Smooth muscle cell (in vitro differentiated cells): Measurements from ENCODE around the gene CLCNKB. TPM values are rescaled to one million over a fixed set of nuclear protein-coding genes. Genes with fewer than 3 reads are reported as not detected.
"Not testable (repeated sequence)": the region's sequence is repeated elsewhere in the genome, so short reads cannot be mapped to it uniquely, and the experiment has no call there.

Source experiments
- DNase-seq: peaks from one replicate; lab custom pipeline; 2025; ENCODE audit not compliant: unreplicated experiment; lab: John Stamatoyannopoulos, UW
- H2AFZ ChIP-seq: fragments of 200-600 bp; sonication (generic); 2 replicates; pipeline ENCODE4 v1.6.0; 2016; ENCODE audit warnings: antibody characterized with exemption, low read depth, mild to moderate bottlenecking
- H3F3A ChIP-seq: fragments of 200-600 bp; sonication (generic); 2 replicates; pipeline ENCODE4 v1.6.0; 2017; ENCODE audit warnings: antibody characterized with exemption, low read depth
- H3K27ac ChIP-seq: fragments of 200-600 bp; sonication (generic); 2 replicates; pipeline ENCODE4 v1.5.1; 2016; ENCODE audit warnings: low read depth, mild to moderate bottlenecking
- H3K27me3 ChIP-seq: fragments of 200-600 bp; sonication (generic); 2 replicates; pipeline ENCODE4 v1.6.1; 2016; ENCODE audit warnings: low read depth, mild to moderate bottlenecking
- H3K36me3 ChIP-seq: fragments of 200-600 bp; sonication (generic); 2 replicates; pipeline ENCODE4 v1.5.1; 2016; ENCODE audit warnings: low read depth
- H3K4me1 ChIP-seq: fragments of 200-600 bp; sonication (generic); 2 replicates; pipeline ENCODE4 v1.5.1; 2016; ENCODE audit warnings: low read depth
- H3K4me2 ChIP-seq: fragments of 200-600 bp; sonication (generic); 2 replicates; pipeline ENCODE4 v1.6.0; 2016; ENCODE audit warnings: mild to moderate bottlenecking
- H3K4me3 ChIP-seq: fragments of 200-600 bp; sonication (generic); 2 replicates; pipeline ENCODE4 v1.5.1; 2016; ENCODE audit warnings: mild to moderate bottlenecking
- H3K79me2 ChIP-seq: fragments of 200-600 bp; sonication (generic); 2 replicates; pipeline ENCODE4 v1.6.0; 2016; ENCODE audit warnings: low read depth, mild to moderate bottlenecking
- H3K9ac ChIP-seq: fragments of 200-600 bp; sonication (generic); 2 replicates; pipeline ENCODE4 v1.6.0; 2016; ENCODE audit warnings: low read depth
- H3K9me3 ChIP-seq: fragments of 200-600 bp; sonication (generic); replicated peaks from 2 replicates; pipeline ENCODE4 v1.5.1; 2016; ENCODE audit warnings: low read depth
- H4K20me1 ChIP-seq: fragments of 200-600 bp; sonication (generic); 2 replicates; pipeline ENCODE4 v1.6.0; 2016; ENCODE audit warnings: low read depth
- WGBS: methylation state at CpG from one replicate; pipeline ENCODE4 v1.1.7; 2016; ENCODE audit warnings: low lambda C conversion rate; 5-methylcytosine and 5-hydroxymethylcytosine counted together
- polyA plus RNA-seq: library from polyadenylated mRNA; unstranded; fragments of >200 nt; fragmentation: Nextera tagmentation; extraction: Ambion mirVana; gene quantifications from 2 replicates; pipeline ENCODE4 v1.2.1, GENCODE V29; 2016
- total RNA-seq: library from RNA; depleted of rRNA; stranded (reverse); fragments of >200 nt; gene quantifications from 2 replicates; pipeline ENCODE4 v1.2.3, GENCODE V29; 2014
- TF ChIP-seq, protein P1 (sequence below): fragments of 200-600 bp; sonication (generic); IDR thresholded peaks from 2 replicates; pipeline ENCODE4 v1.5.1; 2017; ENCODE audit warnings: borderline replicate concordance, mild to moderate bottlenecking, antibody characterized with exemption; ENCODE audit not compliant: insufficient read depth, poor library complexity, severe bottlenecking

CLCNKB gene
- total and polyA plus RNA-seq, 2 experiments from 2014 or later, result 0.76 to 0.86 TPM

DNA sequence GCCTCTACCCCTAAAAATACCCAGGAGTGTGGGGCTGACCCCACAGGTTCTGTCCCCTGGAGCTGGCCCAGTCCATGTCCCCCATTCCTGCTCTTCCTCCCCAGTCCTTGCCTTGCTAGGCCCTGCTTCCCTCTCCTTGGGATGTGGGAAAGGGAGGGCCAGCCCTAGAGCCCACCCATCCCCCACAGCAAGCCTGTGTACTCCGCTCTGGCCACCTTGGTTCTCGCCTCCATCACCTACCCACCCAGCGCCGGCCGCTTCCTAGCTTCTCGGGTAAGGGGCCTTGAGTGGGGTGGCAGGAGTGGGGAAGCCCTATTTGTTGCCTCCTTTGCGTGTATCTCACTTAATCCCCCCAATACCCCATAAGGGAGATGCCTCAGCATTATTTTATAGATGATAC, 6.7 kb downstream of the CLCNKB start:
- Histone ChIP-seq H3K4me3 (no peak overlapping the region), H3K9ac (no peak overlapping the region), H3K27ac (no peak overlapping the region), H2AFZ (no peak overlapping the region), H3F3A (no peaks in the 10 kb centered on the region), H3K36me3 (no peaks in the 10 kb centered on the region), H3K9me3 (no peaks in the 10 kb centered on the region), H4K20me1 (no peaks in the 10 kb centered on the region), H3K79me2 (no peaks in the 10 kb centered on the region), H3K4me2 (no peak overlapping the region), H3K27me3 (no peaks in the 10 kb centered on the region), H3K4me1 (no peaks in the 10 kb centered on the region)
- DNase-seq, result no peak
- WGBS, result 87% methylated on average over 7 of the region's 7 CpGs
- TF ChIP-seq, protein P1, sequence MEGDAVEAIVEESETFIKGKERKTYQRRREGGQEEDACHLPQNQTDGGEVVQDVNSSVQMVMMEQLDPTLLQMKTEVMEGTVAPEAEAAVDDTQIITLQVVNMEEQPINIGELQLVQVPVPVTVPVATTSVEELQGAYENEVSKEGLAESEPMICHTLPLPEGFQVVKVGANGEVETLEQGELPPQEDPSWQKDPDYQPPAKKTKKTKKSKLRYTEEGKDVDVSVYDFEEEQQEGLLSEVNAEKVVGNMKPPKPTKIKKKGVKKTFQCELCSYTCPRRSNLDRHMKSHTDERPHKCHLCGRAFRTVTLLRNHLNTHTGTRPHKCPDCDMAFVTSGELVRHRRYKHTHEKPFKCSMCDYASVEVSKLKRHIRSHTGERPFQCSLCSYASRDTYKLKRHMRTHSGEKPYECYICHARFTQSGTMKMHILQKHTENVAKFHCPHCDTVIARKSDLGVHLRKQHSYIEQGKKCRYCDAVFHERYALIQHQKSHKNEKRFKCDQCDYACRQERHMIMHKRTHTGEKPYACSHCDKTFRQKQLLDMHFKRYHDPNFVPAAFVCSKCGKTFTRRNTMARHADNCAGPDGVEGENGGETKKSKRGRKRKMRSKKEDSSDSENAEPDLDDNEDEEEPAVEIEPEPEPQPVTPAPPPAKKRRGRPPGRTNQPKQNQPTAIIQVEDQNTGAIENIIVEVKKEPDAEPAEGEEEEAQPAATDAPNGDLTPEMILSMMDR, result no peak

GRCh38 chr1:16051039-16051438, 7.5 kb downstream of the CLCNKB start:
- Histone ChIP-seq H3K9me3 (no peaks in the 10 kb centered on the region), H3K4me3 (no peak overlapping the region), H3K4me2 (no peak overlapping the region), H3K27me3 (no peaks in the 10 kb centered on the region), H3K36me3 (no peaks in the 10 kb centered on the region), H3F3A (no peaks in the 10 kb centered on the region), H4K20me1 (no peaks in the 10 kb centered on the region), H3K27ac (no peak overlapping the region), H3K4me1 (no peaks in the 10 kb centered on the region), H3K79me2 (no peaks in the 10 kb centered on the region), H3K9ac (no peak overlapping the region), H2AFZ (no peak overlapping the region)
- TF ChIP-seq, protein P1, result no peak
- 98% methylated on average over 3 of the region's 3 CpGs for WGBS
- no peak for DNase-seq

DNA sequence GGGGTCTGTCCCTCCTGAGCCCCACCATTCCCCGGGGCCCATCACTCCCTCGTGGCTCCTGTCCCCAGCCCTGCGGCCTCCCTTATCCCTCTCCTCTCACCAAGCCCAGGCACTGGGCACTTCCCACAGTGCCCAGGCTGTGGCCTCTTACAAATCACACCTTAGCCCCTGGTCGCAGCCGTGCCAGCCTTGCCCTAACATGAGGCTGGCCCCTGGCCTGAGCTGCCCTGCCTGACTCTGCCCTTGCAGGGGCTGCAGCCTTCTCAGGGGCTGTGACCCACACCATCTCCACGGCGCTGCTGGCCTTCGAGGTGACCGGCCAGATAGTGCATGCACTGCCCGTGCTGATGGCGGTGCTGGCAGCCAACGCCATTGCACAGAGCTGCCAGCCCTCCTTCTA, 8.4 kb downstream of the CLCNKB start:
- WGBS, result 97% methylated on average over 11 of the region's 12 CpGs
- not testable (repeated sequence) for H3K79me2 ChIP-seq, H3K4me2 ChIP-seq, H3K9ac ChIP-seq, H3F3A ChIP-seq, H2AFZ ChIP-seq, H3K27ac ChIP-seq, H3K4me3 ChIP-seq, H3K36me3 ChIP-seq, H3K9me3 ChIP-seq, H3K27me3 ChIP-seq, H4K20me1 ChIP-seq, H3K4me1 ChIP-seq, DNase-seq

DNA sequence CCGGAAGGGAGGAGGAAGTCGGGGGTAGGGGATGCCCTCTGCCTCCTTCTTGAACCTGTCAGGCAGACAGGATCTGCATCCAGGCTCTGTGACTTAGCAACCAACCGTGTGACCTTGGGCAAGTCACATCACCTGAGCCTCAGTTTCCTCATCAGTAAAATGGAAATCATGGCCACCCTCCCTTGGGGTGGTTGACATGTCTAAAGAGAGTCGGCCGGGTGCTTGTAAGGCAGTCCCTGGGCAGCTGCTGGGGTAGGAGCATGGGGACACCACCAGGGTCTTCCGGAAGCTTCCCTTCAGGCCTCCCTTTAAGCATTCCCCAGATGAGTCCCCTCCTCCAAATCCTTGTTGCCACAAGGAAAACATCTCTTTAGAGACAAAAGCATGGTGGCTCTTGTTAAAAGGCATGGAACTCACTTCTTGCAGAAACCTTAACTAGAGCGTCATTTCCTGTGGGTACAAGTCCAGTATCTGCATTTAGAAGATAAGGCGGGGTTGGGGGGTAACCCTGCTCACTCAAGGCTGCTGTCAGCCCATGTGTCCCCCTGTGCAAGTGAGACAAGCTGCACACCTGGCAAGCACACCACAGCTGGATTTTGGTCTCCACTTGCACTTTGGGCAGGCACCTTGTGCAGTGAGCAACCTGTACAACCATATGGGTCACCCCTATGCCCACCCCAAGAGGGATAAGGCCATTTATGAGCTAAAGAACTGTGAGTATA, 10.4 kb downstream of the CLCNKB start:
- no peak overlapping the region for H2AFZ ChIP-seq
- H3K36me3 ChIP-seq, result no peaks in the 10 kb centered on the region
- H3K9me3 ChIP-seq, result no peaks in the 10 kb centered on the region
- H3K9ac ChIP-seq, result no peak overlapping the region
- WGBS, result 94% methylated on average over 8 of the region's 8 CpGs
- H3K27ac ChIP-seq, result no peak overlapping the region
- no peak overlapping the region for H3K4me2 ChIP-seq
- no peaks in the 10 kb centered on the region for H3F3A ChIP-seq
- H3K4me3 ChIP-seq, result no peak overlapping the region
- no peak for DNase-seq
- no peaks in the 10 kb centered on the region for H3K27me3 ChIP-seq
- H3K4me1 ChIP-seq, result no peaks in the 10 kb centered on the region
- H4K20me1 ChIP-seq, result no peaks in the 10 kb centered on the region
- TF ChIP-seq, protein P1, result no peak
- H3K79me2 ChIP-seq, result no peaks in the 10 kb centered on the region
